Renal cortical epithelial cell (primary cell): ENCODE results near the gene BTBD9. TPM values are rescaled to one million over a fixed set of nuclear protein-coding genes. Genes with fewer than 3 reads are reported as not detected.

Source experiments
- DNase-seq: peaks from one replicate; pipeline ENCODE4 v3.0.0-alpha.2; 2011; ENCODE audit warnings: low read depth
- total RNA-seq: library from RNA; depleted of rRNA; stranded (reverse); fragments of >200 nt; gene quantifications from 2 replicates; pipeline ENCODE4 v1.2.3, GENCODE V29; 2014

The BTBD9 gene
- total RNA-seq, 1 donor from 2014 or later = 18.8 TPM

- DNase-seq = no peak
These were observed 432.4 kb downstream of the BTBD9 start for GRCh38 chr6:38207375-38207774.

- no peak for DNase-seq
These were observed 441.5 kb downstream of the BTBD9 start for GRCh38 chr6:38198219-38198618.

GRCh38 chr6:38195113-38195635, 444.6 kb downstream of the BTBD9 start:
- no peak for DNase-seq

GRCh38 chr6:38194589-38194988, 445.1 kb downstream of the BTBD9 start:
- DNase-seq = no peak

GRCh38 chr6:38194282-38194572, 445.5 kb downstream of the BTBD9 start:
- no peak for DNase-seq

GRCh38 chr6:38193481-38194281, 446.0 kb downstream of the BTBD9 start:
- no peak for DNase-seq

GRCh38 chr6:38193051-38193450, 446.7 kb downstream of the BTBD9 start:
- no peak for DNase-seq

GRCh38 chr6:38192487-38192886, 447.2 kb downstream of the BTBD9 start:
- no peak for DNase-seq

GRCh38 chr6:38192011-38192410, 447.7 kb downstream of the BTBD9 start:
- no peak for DNase-seq

GRCh38 chr6:38191418-38191817, 448.3 kb downstream of the BTBD9 start:
- no peak for DNase-seq

- no peak for DNase-seq
These were observed 450.9 kb downstream of the BTBD9 start for GRCh38 chr6:38188677-38189335.

GRCh38 chr6:38187811-38188590, 451.7 kb downstream of the BTBD9 start:
- DNase-seq = no peak

- DNase-seq = no peak
These were observed 452.4 kb downstream of the BTBD9 start for GRCh38 chr6:38187325-38187724.

- no peak for DNase-seq
These were observed 454.0 kb downstream of the BTBD9 start for GRCh38 chr6:38185752-38186151.

GRCh38 chr6:38185244-38185643, 454.5 kb downstream of the BTBD9 start:
- DNase-seq = no peak

GRCh38 chr6:38184585-38185080, 455.1 kb downstream of the BTBD9 start:
- no peak for DNase-seq

- no peak for DNase-seq
These were observed 455.7 kb downstream of the BTBD9 start for GRCh38 chr6:38183856-38184584.

- DNase-seq = no peak
These were observed 457.3 kb downstream of the BTBD9 start for GRCh38 chr6:38182426-38182825.

- DNase-seq = no peak
These were observed 459.1 kb downstream of the BTBD9 start for GRCh38 chr6:38180586-38180985.

GRCh38 chr6:38179794-38180430, 459.8 kb downstream of the BTBD9 start:
- no peak for DNase-seq

- DNase-seq = no peak
These were observed 460.4 kb downstream of the BTBD9 start for GRCh38 chr6:38179300-38179699.
